Ovary (tissue), 9 donors: Measurements from ENCODE around the gene CACNA2D4. TPM values are rescaled to one million over a fixed set of nuclear protein-coding genes. Genes with fewer than 3 reads are reported as not detected.

Source experiments
- DNase-seq, 5 donors: peaks; one replicate each; pipeline ENCODE4 v3.0.0-alpha.2; 2019 to 2020
- H3K27ac ChIP-seq, 2 donors: fragments of 200-600 bp; one replicate each; pipeline versions ENCODE4 v1.5.1 to v1.8.0; 2019 to 2022
- H3K27me3 ChIP-seq: fragments of 200-600 bp; one replicate; pipeline ENCODE4 v1.8.0; 2022
- H3K36me3 ChIP-seq: fragments of 200-600 bp; sonication (generic); one replicate; pipeline ENCODE4 v1.5.1; 2019
- H3K4me1 ChIP-seq: one replicate; pipeline ENCODE4 v1.8.1; 2013; ENCODE audit warnings: mild to moderate bottlenecking, moderate library complexity; ENCODE audit not compliant: insufficient read depth
- H3K4me3 ChIP-seq: fragments of 200-600 bp; sonication (generic); one replicate; pipeline ENCODE4 v1.5.1; 2017
- H3K9me3 ChIP-seq, 2 donors: fragments of 200-600 bp in 1 of 2; sonication (generic) in 1 of 2; one replicate each; pipeline versions ENCODE4 v1.5.1 to v1.8.1; 2013 to 2019; ENCODE audit warnings: mild to moderate bottlenecking in 1 of 2, moderate library complexity in 1 of 2
- CTCF ChIP-seq, 3 donors: fragments of 450-650 bp in 2 of 3; fragments of 200-600 bp in 1 of 3; IDR thresholded peaks; one replicate each; pipeline versions ENCODE4 v1.5.1 to v1.8.0; 2016 to 2022; ENCODE audit warnings: antibody characterized with exemption in 3 of 3, mild to moderate bottlenecking in 1 of 3
- EP300 ChIP-seq: sonication (generic); formaldehyde crosslinking; IDR thresholded peaks from one replicate; pipeline ENCODE4 v1.6.1; 2017; ENCODE audit warnings: antibody characterized with exemption
- POLR2A ChIP-seq: fragments of 450-650 bp; IDR thresholded peaks from one replicate; pipeline ENCODE4 v1.6.1; 2017; ENCODE audit warnings: antibody characterized with exemption, mild to moderate bottlenecking, moderate library complexity
- WGBS, 3 donors: extraction: QIAGEN DNeasy Blood & Tissue Kit in 1 of 3; methylation state at CpG; one replicate each; pipeline versions ENCODE4 v1.1.5 to v1.1.7; 2013 to 2017; 5-methylcytosine and 5-hydroxymethylcytosine counted together
- intact Hi-C, 4 donors: fragments of 100-400 bp; cut with DNase I; formaldehyde crosslinking; loops; one replicate each; pipeline versions ENCODE4 v1.11.0 to v1.15.1; 2022 to 2023
- polyA plus RNA-seq, 2 donors: library from polyadenylated mRNA; stranded (reverse); fragments of 200-250 nt in 1 of 2; fragments of 350-450 nt in 1 of 2; fragmentation: Illumina TruSeq in 1 of 2; extraction: RNeasy Lipid Tissue Mini Kit (QIAGEN cat#74804) in 1 of 2; gene quantifications; one replicate each; pipeline ENCODE4 v1.2.3, GENCODE V29; 2013 to 2014
- total RNA-seq, 7 donors: library from RNA; depleted of rRNA in 2 of 7; stranded (reverse); fragments of >200 nt in 2 of 7; fragmentation: NEBNext Ultra II Directional in 3 of 7; extraction: Animal tissue kit (Norgen Biotek cat#: 25700) in 3 of 7; gene quantifications; one replicate each; pipeline versions ENCODE4 v1.1.0 to v1.2.4, GENCODE V29; 2016 to 2023
- donor health status: DM: no; HTN: no; CAD: no; lungs with moderate emphysema.
- donor health status: DM: no; HTN: no; CAD: no.
- donor health status: Bipolar disorder and iron deficiency.
- donor health status: DM: yes; HTN: yes; CAD: no.
- donor health status: DM: no; HTN: no; CAD: no.
- donor health status: DM: yes; HTN: yes; CAD: no.

Gene CACNA2D4
- total and polyA plus RNA-seq, 9 donors: 2.1 to 6.8 (median 3.2) TPM

GRCh38 chr12:1916371-1917171 is 1.9 kb downstream of the CACNA2D4 start:
- no peaks in the 10 kb centered on the region for H3K27me3 ChIP-seq
- peaks cover 5% of the 10 kb centered on the region for H3K4me1 ChIP-seq
- no peaks in the 10 kb centered on the region for H3K36me3 ChIP-seq
- DNase-seq: peak; percentile 52 to 86 (median 73)
- no peak overlapping the region for H3K4me3 ChIP-seq
- 9 to 21% (median 19%) methylated on average over 18 of the region's 18 CpGs for WGBS, 3 donors
- no peak overlapping the region for H3K27ac ChIP-seq
- H3K9me3 ChIP-seq: no peaks in the 10 kb centered on the region
- no peak for TF ChIP-seq CTCF (IDR thresholded peaks at IDR 0.05)
- no peak for TF ChIP-seq POLR2A
- TF ChIP-seq EP300: no peak
- intact Hi-C loops: no loop called here

- Histone ChIP-seq H3K4me3 (no peak overlapping the region), H3K9me3 (no peaks in the 10 kb centered on the region), H3K27ac (no peak overlapping the region), H3K4me1 (peaks cover 5% of the 10 kb centered on the region), H3K27me3 (no peaks in the 10 kb centered on the region), H3K36me3 (no peaks in the 10 kb centered on the region)
- 85 to 90% (median 87%) methylated on average over 18 of the region's 18 CpGs for WGBS, 3 donors
- peak in 2 of 5 donors; percentile 4 to 15 for DNase-seq
- intact Hi-C loops: no loop called here
- TF ChIP-seq CTCF (IDR thresholded peaks at IDR 0.05): no peak
- no peak for TF ChIP-seq POLR2A
- TF ChIP-seq EP300: no peak
These were observed 3.1 kb downstream of the CACNA2D4 start for GRCh38 chr12:1915082-1915968.

DNA sequence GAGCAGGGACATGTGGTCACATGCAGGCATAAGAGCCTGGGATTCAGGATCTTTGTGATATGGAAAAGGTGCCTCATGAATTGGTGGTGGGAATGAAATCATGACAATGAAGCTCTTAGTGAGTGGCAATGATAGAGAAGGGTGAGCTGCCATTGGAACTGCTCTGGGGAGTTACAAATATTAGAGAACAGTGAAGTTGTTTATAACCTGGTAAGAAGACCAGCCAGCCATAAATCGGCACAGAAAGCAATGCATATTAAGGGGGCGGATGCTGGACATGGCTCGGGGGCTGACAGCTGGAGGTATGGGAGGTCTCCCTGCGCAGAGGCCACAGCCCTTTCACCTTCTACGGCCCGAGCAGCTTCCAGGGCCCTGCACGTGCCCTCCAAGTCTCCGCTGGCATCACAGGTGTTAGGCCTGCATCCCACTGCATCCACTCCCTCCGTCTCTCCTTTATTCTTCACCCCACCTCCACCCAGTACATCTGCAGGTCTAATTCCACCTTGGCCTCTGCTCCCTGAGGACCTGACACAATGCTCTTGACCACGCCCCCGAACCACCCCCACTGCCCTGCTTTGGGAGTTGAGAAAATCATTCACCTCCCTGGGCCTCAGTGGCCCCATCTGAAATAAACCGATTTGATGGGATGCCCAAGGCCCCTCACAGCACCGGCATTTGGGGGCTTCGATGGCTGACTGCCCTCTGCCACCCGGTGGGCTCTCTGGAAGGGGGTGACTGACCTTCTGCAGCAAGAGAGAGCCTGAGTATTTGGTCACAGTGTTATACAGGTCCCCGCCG is 4.1 kb downstream of the CACNA2D4 start:
- Histone ChIP-seq H3K27me3 (no peaks in the 10 kb centered on the region), H3K4me1 (peaks cover 5% of the 10 kb centered on the region), H3K4me3 (no peak overlapping the region), H3K36me3 (no peaks in the 10 kb centered on the region), H3K9me3 (no peaks in the 10 kb centered on the region), H3K27ac (no peak overlapping the region)
- intact Hi-C loops: no loop called here
- WGBS, 3 donors: 83 to 84% (median 84%) methylated on average over 17 of the region's 17 CpGs
- no peak for TF ChIP-seq CTCF (IDR thresholded peaks at IDR 0.05)
- no peak for TF ChIP-seq EP300
- TF ChIP-seq POLR2A: no peak
- peak in 1 of 5 donors; percentile 13 for DNase-seq
